HUDEP-2 (cell line): ENCODE results near the gene INPP5J.

Experiments
- DNase-seq, 76 experiments: peaks; one replicate each; lab custom pipeline; 2025; ENCODE audit not compliant: unreplicated experiment in 76 of 76; lab: John Stamatoyannopoulos, UW

INPP5J gene

GRCh38 chr22:31184015-31184414, 61.2 kb downstream of the INPP5J start:
- DNase-seq = no peak
